Limb (tissue), 2 donors: ENCODE measurements around the gene ARID4B.
"Not testable (repeated sequence)": the region's sequence is repeated elsewhere in the genome, so short reads cannot be mapped to it uniquely, and the experiment has no call there.

Experiments used
- DNase-seq, 2 donors: peaks; one replicate each; pipeline ENCODE4 v3.0.0-alpha.2; 2016; ENCODE audit errors: extremely low spot score in 2 of 2

The ARID4B gene

DNA sequence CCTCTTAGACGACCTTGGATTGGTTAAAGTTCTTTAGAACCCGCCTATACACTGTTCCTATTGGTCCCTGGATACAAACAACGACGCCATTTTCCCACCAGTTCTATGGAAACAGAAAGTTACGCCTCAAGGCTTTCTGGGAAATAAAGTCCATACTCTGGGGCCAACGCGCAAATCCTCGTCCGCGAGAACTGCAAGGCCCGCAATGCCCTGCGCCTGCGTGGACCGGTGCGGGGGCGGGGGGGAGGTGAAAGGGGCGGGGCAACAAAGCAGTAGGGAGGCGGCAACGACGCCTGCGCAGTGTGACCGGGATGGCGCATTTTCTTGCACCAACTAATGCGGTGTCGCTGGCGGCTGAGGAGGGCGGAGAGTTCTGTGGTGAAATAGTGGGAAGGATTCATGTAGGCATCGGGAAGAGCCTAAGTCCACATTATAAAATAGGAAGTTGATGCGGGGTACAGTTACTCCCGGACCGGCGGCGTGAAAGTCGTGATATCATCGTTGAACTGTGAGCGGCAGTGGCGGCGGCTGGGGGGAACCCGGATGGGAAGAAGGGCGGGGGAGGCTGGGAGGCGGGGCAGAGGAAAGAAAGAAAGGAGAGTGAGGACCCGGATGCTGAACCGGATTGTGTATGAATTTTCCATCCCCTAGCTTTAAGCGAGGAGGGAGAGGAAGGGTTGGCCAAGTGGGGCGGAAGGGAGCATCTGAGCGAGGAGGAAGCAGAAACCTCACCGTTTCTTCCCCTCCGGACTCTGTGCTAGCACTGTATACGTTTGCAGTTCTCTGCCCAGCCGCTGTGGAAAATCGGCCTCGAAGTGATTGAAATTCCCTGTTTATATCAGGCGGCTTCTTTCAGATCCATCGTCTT is 526 bp upstream of the ARID4B start, which contains the start of gene GGPS1:
Gene GGPS1, plus strand, starts transcription at position 300 of the 868 bp plus-strand sequence. CDS start 6,695 bp downstream, outside the sequence.
- peak; percentile 100 for DNase-seq

DNA sequence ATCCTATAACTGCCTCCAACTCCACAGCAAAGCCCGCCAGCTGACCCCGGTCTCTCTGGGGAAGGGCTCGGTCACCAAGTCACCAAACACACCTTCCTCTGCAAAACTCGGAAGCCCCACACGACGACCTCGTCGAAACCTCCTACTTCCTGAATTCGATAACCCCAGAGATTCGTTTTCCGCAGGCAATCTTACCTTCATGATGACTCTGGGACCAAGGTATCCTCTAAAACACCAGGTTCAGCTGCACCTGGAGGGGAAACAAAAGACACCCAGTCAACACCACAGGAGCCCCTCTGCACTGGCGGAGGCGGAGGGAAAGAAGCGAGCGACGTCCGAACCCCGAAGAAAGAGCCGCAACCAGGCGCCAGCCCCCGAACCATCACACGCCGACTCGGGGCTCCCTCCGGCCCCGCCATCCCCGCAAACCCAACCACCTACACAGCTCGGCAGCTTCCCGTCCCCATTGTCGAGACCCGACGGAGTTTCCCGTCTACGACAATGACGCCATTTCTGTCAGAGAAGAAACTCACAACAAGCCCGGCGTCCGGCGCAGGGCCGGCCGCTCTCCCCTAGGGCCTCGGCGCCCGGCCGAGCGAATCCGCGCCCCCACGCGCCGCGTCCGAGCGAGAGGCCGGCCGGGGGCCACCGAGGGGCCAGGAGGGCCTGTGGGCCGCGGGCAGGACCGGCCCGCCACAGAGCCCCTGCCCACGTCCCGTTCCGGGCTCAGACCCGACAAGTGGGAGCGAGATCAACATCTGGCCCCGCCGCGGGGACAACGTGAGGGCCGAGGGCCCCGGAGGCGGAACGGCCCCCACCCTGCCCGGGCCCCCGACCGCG is 1.0 kb downstream of the ARID4B start:
- DNase-seq, result peak in 1 of 2 donors; percentile 72

DNA sequence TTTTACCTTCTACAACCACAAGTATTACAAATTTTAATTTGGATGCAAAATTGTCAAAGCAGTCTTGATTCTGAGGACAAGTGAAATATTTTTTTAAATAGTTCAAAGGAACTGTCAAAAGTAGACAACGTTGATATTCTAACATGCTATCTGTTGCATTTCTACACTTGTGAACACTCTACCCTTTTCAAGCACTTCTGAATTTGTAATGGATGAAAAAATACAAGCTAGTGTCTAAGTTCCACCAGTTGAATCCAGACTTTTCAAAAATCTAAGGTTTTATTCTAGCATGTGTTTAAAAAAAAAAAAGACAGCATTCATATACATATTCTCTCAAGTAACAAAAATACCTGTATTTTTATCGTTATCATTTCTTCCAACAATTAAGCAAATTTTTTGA is 2.1 kb downstream of the ARID4B start:
- DNase-seq, result no peak

DNA sequence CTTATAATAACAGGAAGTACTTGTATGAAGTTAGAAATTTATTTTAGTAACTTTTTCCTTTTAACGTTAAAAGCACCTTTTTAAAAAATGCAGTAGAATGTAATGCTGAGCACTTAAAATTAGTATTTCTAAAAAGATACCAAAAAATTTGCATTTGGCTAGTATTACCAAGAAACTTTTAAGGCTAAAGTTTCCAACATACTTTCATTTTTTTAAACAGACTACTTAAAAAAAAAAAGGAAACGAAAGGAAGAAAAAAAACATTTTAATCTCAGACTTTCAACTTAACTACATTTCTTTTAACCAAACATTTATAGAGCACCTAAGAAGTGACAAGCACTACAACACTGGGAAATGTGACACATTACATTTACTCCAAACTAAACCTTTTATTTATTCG is 2.8 kb downstream of the ARID4B start:
- no peak for DNase-seq

DNA sequence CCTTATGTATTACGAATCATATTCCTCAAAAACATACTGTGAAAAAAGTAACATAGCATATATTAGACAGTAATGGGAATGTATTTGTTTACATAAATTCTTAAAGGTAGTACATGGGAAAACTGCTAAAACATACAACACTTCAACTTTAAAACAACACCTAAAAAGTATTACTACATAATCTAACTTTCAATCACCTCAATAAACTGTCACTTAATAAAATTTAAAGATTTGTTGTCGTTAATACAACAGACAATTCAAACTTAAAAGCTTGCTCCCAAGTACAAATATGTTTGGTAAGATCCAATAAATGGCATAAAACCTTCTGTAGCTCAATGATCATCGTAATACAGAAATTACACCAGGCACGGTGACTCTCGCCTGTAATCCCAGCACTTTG is 3.7 kb downstream of the ARID4B start:
- DNase-seq, result no peak

DNA sequence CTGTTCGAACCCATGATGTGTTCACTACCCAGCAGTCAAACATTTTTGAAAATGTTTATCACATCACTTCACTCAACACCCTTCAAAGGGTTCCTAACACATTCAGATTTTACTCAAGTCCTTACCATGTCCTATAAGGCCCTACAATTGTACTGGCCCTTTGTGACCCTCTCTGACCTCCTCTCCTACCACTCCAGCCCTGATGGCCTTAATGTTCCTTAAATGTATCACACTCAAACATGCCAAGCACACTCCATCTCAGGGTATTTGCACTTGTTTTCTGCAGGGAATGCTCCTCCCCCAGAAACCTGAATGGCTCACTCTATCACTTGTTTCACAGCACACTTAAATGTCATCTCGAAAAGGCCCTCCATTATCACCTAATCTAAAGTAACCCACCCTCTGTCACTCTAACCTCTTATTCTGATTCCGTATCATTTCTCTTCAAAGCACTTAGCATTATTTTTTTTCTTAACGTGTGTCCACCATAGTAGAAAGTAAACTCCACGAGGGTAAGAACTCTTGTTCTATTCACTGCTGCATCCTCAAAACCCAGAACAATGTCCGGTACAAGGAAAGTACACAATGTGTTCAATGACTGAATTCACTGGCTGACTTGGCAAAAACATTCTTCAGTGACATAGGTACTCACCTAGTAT is 7.3 kb downstream of the ARID4B start:
- no peak for DNase-seq

DNA sequence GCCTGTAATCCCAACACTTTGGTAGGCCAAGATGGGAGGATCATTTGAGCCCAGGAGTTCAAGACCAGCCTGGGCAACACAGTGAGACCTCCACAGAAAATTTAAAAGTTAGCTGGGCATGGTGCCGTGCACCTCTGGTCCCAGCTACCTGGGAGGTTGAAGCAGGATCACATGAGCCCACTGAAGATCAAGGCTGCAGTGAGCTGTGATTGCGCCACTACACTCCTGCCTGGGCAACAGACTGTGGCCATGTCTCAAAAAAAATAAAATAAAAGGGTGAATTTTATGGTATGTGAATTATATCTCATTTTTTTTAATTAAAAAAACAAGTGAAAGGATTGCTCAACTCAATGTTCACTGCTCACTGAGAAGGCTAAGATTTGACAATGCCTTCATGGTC is 8.7 kb downstream of the ARID4B start:
- no peak for DNase-seq

DNA sequence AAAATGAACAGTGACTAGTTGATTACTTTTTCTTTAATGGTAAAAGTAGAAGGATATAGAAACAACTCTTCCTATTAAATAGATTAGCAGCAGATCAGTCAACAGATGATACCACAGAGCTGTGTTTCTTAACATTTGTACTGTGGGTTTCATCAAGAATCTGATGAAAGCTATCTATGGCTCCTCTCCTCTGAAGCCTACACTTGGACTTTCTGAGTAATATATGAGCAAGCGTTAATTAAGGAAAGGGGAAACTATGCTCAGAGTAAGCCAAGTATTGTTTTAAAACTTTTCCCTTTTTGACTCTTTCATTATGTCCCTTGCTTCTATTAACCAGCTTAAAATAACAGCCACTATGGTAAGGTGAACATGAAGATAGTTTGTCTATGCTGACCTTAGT is 10.8 kb downstream of the ARID4B start:
- no peak for DNase-seq

DNA sequence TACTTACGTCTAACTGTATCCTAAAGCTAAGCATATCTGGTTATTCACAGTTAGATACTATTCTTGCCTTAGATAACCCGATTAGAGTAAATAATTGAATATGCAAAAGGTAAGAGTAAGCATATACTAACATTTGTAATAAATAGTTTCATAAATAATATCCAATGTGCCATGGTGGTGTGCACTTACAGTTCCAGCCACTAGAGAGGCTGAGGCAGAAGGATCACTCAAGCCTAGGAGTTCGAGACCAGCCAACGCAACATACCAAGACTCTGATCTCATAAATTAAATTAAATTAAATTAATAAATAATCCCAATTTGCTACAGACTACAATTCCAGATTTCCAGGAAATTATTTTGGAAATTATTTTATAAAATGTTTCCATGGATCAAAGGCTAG is 12.2 kb downstream of the ARID4B start:
- DNase-seq, result no peak

DNA sequence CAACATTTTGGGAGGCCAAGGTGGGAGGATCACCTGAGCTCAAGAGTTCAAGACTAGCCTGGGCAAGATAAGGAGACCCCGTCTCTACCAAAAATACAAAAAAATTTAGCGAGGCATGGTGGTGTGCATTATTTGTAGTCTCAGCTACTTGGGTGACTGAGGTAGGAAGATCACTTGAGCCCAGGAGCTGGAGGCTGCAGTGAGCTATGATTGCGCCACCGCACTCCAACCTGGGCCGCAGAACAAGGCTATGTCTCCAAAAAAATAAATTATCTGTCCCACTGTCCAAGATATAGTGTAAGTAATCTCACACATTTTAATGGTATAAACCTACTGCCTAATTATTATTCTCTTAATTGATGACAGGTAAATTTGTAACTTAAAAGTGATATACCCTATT is 12.8 kb downstream of the ARID4B start:
- DNase-seq, result no peak

DNA sequence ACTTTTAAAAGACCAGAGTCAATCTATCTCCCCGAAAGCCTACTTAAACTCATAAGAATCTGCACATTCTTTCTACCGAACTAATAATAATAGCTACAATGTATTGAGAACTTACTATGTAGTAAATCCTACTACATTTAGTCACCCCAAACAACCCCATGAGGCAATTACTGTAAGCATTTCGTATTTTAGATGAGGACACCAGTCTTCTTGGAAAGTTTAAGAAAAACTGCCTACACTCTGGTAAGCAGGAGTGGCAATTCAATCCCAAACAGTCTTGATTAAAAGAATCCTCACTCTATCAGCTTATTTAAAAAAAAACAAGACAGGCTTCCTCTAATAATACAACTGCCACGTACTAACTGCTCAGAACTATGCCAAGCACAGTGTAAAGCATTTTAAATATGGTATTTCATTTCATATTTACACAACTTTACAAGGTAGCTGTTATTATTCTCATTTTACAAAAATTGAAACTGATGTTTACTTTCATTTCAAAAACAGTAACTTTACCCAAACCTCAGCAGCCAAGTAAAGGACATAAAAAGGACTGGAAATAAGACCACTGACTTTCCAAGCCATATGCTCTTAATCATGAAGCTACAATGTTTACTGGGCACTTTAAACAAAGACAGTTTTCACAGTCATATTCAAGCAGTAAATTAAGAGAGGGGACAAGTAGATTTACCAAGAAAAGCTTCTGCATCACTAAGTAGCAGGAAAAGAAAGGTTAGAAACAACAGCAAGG is 13.9 kb downstream of the ARID4B start:
- no peak for DNase-seq

DNA sequence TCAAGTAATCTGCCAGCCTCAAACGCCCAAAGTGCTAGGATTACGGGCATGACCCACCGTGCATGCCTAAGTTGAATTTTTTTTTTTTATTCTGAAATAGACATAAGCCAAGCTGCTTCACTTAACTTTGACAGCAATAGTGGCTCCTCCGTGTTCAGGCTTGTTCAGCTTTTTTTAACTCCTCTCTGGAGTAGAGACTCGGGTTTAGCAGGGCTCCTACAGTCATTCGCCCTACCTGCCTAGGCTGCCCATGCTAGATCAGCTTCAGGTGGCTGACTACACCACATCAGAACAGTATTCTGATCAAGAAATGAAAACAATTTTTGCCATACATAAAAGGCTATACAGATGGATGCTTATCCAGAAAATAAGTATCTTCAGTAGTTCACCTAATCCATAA is 14.7 kb downstream of the ARID4B start:
- DNase-seq, result no peak

DNA sequence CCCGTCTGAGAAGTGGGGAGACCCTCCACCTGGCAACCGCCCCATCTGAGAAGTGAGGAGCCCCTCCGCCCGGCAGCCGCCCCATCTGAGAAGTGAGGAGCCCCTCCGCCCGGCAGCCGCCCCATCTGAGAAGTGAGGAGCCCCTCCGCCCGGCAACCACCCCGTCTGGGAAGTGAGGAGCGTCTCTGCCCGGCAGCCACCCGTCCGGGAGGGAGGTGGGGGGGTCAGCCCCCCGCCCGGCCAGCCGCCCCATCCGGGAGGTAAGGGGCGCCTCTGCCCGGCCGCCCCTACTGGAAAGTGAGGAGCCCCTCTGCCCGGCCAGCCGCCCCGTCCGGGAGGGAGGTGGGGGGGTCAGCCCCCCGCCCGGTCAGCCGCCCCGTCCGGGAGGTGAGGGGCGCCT is 18.8 kb downstream of the ARID4B start:
- not testable (repeated sequence) for DNase-seq

DNA sequence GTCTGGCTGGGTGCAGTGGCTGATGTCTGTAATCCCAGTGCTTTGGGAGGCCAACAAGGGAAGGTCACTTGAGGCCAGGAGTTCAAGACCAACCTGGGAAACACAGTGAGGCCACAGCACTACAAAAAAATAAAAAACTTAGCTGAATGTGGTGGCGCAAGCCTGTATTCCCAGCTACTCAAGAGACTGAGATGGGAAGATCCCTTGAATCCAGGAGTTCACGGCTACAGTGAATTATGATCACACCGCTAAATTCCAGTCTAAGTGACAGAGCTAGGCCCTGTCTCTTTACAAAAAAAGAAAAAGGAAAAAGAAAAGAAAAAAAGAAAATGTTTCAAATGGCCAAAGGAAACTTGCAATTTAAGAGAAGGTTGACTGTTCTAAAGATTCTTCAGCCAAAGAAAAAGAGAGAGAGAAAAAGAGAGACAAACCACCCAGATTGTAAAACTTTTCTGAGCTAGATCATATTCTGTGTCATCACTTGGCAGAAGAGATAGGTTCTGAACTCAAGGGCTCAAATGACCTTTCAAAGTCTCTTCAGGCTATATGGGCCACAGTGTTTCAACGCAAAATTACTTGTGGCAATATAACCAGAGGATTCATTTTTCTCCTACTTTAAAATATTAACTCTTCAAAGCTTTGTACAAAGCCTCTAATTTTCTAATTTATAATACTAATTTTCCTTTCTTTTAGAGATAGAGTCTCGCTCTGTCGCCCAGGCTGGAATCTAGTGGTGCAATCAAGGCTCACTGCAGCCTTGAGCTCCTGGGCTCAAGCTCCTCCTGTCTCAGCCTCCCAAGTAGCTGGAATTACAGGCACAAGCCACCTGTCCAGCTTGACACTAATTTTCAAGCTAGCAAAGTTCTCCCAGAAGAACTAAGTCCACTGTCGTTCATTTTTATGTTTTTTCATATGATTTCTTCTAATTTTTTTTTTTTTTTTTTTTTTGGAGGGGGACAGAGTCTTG is 20.5 kb downstream of the ARID4B start:
- DNase-seq, result no peak

DNA sequence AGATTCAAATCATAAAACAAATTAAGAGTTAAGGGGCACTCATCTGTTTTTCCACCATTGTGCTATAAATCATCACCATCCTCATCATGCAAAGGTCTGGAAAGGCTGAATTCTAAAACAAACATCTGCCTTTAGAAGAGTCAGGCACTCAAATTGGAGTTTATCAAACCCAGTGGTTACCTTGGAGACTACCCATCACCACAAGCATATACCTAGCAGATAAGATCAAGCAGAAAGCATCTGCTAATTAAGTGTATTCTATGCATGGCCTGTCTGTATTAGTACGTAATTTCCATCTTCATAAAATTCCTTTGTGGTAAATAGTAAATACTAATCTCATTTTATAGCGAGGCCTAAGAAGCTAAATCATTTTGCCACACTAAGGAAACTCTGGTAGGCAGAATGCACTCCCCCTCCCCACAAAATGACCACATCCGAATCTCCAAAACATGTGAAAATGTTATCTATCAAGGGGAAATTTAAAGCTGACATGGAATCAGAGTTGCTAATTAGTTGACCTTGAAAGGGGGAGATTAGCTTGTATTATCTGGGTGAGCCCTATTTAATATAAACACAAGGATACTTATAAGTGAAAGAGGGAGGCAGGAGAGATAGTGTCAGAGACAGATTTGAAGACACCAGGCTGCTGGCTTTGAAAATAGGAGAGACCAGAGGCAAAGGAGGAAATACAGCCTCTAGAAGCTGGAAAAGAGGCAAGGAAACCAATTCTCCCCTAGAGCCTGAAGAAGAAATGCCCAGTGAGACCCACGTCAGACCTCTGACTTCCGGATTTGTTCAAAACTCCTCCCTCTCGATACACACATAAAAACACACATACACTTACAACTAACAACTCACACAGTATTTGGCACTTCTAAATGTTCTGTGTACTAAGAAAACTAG is 23.2 kb downstream of the ARID4B start:
- no peak for DNase-seq

DNA sequence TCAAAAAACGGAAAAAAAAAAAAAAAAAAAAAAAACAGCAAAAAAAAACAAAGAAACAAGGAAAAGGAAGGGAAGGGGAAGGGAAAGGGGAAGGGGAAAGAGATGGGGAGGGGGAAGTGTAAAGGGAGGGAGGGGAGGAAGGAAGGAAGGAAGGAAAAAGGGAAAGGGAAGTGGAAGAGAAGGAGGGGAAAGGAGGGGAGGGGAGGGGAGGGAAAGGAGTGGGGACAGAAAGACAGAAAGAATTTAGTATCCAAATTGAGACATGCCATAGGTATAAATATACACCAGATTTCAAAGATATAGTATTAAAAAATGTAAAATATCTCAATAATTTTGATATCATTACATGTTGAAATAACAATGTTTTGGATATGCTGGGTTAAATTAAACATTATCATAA is 25.8 kb downstream of the ARID4B start:
- no peak for DNase-seq

DNA sequence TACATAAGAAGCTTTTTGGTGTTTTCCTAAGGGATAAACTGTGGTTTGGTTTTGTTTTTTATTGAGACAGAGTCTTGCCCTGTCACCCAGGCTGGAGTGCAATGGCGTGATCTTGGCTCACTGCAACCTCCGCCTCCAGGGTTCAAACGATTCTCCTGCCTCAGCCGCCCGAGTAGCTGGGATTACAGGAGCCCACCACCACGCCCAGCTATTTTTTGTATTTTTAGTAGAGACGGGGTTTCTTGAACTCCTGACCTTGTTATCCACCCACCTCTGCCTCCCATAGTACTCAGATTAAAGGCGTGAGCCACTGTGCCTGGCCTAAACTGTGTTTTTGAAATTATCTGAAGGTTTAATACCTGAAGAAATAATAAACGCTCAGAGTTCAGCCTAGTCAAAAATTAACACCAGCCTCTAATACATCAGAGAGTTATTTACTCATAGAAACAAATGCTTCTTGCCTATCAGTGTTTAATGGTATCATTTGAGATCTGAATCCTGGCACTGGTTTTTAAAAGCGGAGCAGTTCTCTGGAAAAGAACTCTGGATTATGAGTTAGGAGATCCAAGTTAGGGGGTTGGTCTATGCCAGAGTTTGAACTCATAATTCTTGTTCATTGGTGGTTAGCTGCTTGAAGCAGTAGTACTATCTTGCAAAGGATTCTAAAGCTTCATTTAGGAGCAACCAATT is 28.7 kb downstream of the ARID4B start:
- no peak for DNase-seq

DNA sequence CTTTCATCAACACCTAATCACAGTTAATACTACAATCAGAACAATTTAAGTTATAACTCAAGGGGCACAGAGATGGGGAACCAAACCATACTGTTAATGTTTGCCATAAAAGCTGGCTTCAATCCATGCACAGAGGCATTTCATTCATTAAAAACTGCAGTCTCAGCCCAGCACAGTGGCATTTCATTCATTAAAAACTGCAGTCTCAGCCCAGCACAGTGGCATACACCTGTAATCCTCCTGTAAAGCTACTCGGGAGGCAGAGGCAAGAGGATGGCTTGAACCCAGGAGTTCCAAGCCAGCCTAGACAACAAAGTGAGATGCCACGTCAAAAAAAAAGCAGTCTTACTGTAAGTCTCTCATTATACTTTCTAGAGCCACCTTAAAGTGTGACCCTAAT is 29.2 kb downstream of the ARID4B start:
- DNase-seq, result no peak
